ENCODE results near the gene ZC3H13.

DNA sequence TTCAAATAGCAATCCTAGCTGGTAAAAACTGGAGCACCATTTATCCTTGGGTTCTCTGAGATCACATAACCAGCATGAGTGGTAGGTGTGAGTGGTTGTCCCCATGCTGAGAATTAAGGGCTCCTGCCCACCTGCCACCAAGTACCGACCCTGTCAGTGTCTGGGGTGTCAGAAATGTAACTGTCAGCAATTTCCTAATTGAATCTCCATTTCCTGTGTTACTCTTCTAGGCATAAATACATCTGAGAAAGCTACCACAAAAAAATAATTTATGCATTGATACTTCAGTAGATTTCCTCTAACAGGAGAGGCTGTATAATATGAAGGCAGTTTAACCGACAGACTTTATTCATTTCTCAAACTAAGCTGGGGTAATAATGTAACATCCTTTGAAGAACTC, 27.2 kb upstream of the ZC3H13 start:
- TF ChIP-seq GATA2 (IDR thresholded peaks at IDR 0.05; ENCODE audit: low read depth, low read length) (no peak), GATA3 (IDR thresholded peaks at IDR 0.05; ENCODE audit: low read depth, low read length) (no peak)
